H9 (cell line): ENCODE data around the gene PRKCA. TPM values are rescaled to one million over a fixed set of nuclear protein-coding genes. Genes with fewer than 3 reads are reported as not detected.

Experiments
- DNase-seq: peaks from one replicate; pipeline ENCODE4 v3.0.0-alpha.2; 2017
- H2AFZ ChIP-seq: one replicate; pipeline ENCODE4 v1.6.1; 2013; ENCODE audit warnings: mild to moderate bottlenecking, low read length, control low read depth, moderate library complexity
- H2AK5ac ChIP-seq: 2 replicates; pipeline ENCODE4 v1.6.1; 2013; ENCODE audit warnings: low read length, control low read depth, mixed read lengths; ENCODE audit not compliant: insufficient read length
- H2BK120ac ChIP-seq: one replicate; pipeline ENCODE4 v1.6.1; 2013; ENCODE audit warnings: low read depth, mild to moderate bottlenecking, low read length, control low read depth, inconsistent platforms; ENCODE audit not compliant: poor library complexity, severe bottlenecking
- H2BK12ac ChIP-seq: 2 replicates; pipeline ENCODE4 v1.6.1; 2013; ENCODE audit warnings: low read length, control low read depth, mixed read lengths, low read depth; ENCODE audit not compliant: insufficient read length
- H2BK15ac ChIP-seq: 2 replicates; pipeline ENCODE4 v1.6.1; 2013; ENCODE audit warnings: low read depth, low read length, control low read depth
- H2BK20ac ChIP-seq: one replicate; pipeline ENCODE4 v1.6.1; 2013; ENCODE audit warnings: low read depth, mild to moderate bottlenecking, low read length, control low read depth, inconsistent platforms; ENCODE audit not compliant: poor library complexity, severe bottlenecking
- H2BK5ac ChIP-seq: 2 replicates; pipeline ENCODE4 v1.6.1; 2013; ENCODE audit warnings: low read length, control low read depth, mixed read lengths; ENCODE audit not compliant: insufficient read length
- H3K14ac ChIP-seq: 2 replicates; pipeline ENCODE4 v1.6.1; 2013; ENCODE audit warnings: low read length, control low read depth; ENCODE audit not compliant: insufficient read depth
- H3K18ac ChIP-seq: 2 replicates; pipeline ENCODE4 v1.6.1; 2013; ENCODE audit warnings: low read depth, mild to moderate bottlenecking, mixed read lengths, low read length, control low read depth; ENCODE audit not compliant: insufficient read length
- H3K23ac ChIP-seq: 2 replicates; pipeline ENCODE4 v1.6.1; 2013; ENCODE audit warnings: low read length, control low read depth, mixed read lengths, low read depth; ENCODE audit not compliant: insufficient read length
- H3K23me2 ChIP-seq: 2 replicates; pipeline ENCODE4 v1.6.1; 2013; ENCODE audit warnings: low read depth, mild to moderate bottlenecking, mixed read lengths, low read length, control low read depth; ENCODE audit not compliant: insufficient read length, poor library complexity, severe bottlenecking
- H3K27ac ChIP-seq: 2 replicates; pipeline ENCODE4 v1.5.1; 2013; ENCODE audit warnings: low read length, control low read depth, mixed read lengths, low read depth; ENCODE audit not compliant: insufficient read length
- H3K27me3 ChIP-seq: 2 replicates; pipeline ENCODE4 v1.6.1; 2013; ENCODE audit warnings: low read length, control low read depth, inconsistent platforms; ENCODE audit not compliant: insufficient read depth
- H3K4ac ChIP-seq: 2 replicates; pipeline ENCODE4 v1.6.1; 2013; ENCODE audit warnings: low read depth, mild to moderate bottlenecking, control low read depth, inconsistent platforms, low read length, moderate library complexity
- H3K4me1 ChIP-seq: 2 replicates; pipeline ENCODE4 v1.6.1; 2013; ENCODE audit warnings: low read length, control low read depth, inconsistent platforms; ENCODE audit not compliant: insufficient read depth
- H3K4me2 ChIP-seq: 2 replicates; pipeline ENCODE4 v1.6.1; 2013; ENCODE audit warnings: low read length, control low read depth, mixed read lengths; ENCODE audit not compliant: insufficient read length, insufficient read depth
- H3K56ac ChIP-seq: 2 replicates; pipeline ENCODE4 v1.6.1; 2013; ENCODE audit warnings: low read depth, mild to moderate bottlenecking, mixed read lengths, low read length, control low read depth; ENCODE audit not compliant: insufficient read length
- H3K79me1 ChIP-seq: 2 replicates; pipeline ENCODE4 v1.6.1; 2013; ENCODE audit warnings: low read depth, mild to moderate bottlenecking, moderate library complexity, low read length, control low read depth, inconsistent platforms; ENCODE audit not compliant: insufficient read depth, poor library complexity, severe bottlenecking
- H3K79me2 ChIP-seq: 2 replicates; pipeline ENCODE4 v1.6.1; 2013; ENCODE audit warnings: low read length, control low read depth, inconsistent platforms; ENCODE audit not compliant: insufficient read depth
- H3K9ac ChIP-seq: 2 replicates; pipeline ENCODE4 v1.6.1; 2013; ENCODE audit warnings: low read length, control low read depth, mixed read lengths; ENCODE audit not compliant: insufficient read length; ENCODE audit errors: extremely low read depth
- H3K9me3 ChIP-seq: one replicate; pipeline ENCODE4 v1.6.1; 2013; ENCODE audit warnings: low read depth, low read length, inconsistent platforms; ENCODE audit not compliant: control insufficient read depth
- H3T11ph ChIP-seq: one replicate; pipeline ENCODE4 v1.6.1; 2013; ENCODE audit warnings: mild to moderate bottlenecking, low read length, control low read depth, inconsistent platforms
- H4K20me1 ChIP-seq: one replicate; pipeline ENCODE4 v1.6.1; 2013; ENCODE audit not compliant: control insufficient read depth, insufficient read length, insufficient read depth
- H4K5ac ChIP-seq: 2 replicates; pipeline ENCODE4 v1.6.1; 2013; ENCODE audit warnings: low read depth, mild to moderate bottlenecking, mixed read lengths, low read length, control low read depth; ENCODE audit not compliant: insufficient read length
- H4K8ac ChIP-seq: replicated peaks from 2 replicates; pipeline ENCODE4 v1.6.1; 2013; ENCODE audit warnings: low read length, control low read depth, mixed read lengths, low read depth; ENCODE audit not compliant: insufficient read length
- H4K91ac ChIP-seq: 2 replicates; pipeline ENCODE4 v1.6.1; 2013; ENCODE audit warnings: low read depth, mild to moderate bottlenecking, moderate library complexity, mixed read lengths, low read length, control low read depth; ENCODE audit not compliant: insufficient read length
- H3K27ac Mint-ChIP-seq, 3 experiments: 2 replicates in 2 of 3; 3 replicates in 1 of 3; pipeline ENCODE4 v1.8.0; 2020 to 2021; ENCODE audit warnings: mixed read lengths in 3 of 3, mild to moderate bottlenecking in 1 of 3, moderate library complexity in 1 of 3
- H3K27me3 Mint-ChIP-seq: 2 replicates; pipeline ENCODE4 v1.8.0; 2021; ENCODE audit warnings: low read depth, mild to moderate bottlenecking, moderate library complexity, mixed read lengths
- H3K36me3 Mint-ChIP-seq, 3 experiments: 2 replicates in 2 of 3; 3 replicates in 1 of 3; pipeline ENCODE4 v1.8.0; 2020 to 2021; ENCODE audit warnings: low read depth in 3 of 3, mixed read lengths in 3 of 3; ENCODE audit not compliant: insufficient read depth in 1 of 3
- H3K4me1 Mint-ChIP-seq, 2 experiments: 2 replicates each; pipeline ENCODE4 v1.8.0; 2020; ENCODE audit warnings: mixed read lengths in 2 of 2
- H3K4me3 Mint-ChIP-seq, 2 experiments: 2 replicates in 1 of 2; 3 replicates in 1 of 2; pipeline ENCODE4 v1.8.0; 2020 to 2021; ENCODE audit warnings: mild to moderate bottlenecking in 2 of 2, mixed read lengths in 2 of 2, moderate library complexity in 1 of 2
- H3K9me3 Mint-ChIP-seq, 2 experiments: 2 replicates in 1 of 2; 3 replicates in 1 of 2; pipeline ENCODE4 v1.8.0; 2020; ENCODE audit warnings: mild to moderate bottlenecking in 2 of 2, mixed read lengths in 2 of 2, moderate library complexity in 1 of 2
- CTCF ChIP-seq: fragments of 200-600 bp; sonication (generic); conservative IDR thresholded peaks from 3 replicates; pipeline ENCODE4 v1.8.0; 2021; ENCODE audit warnings: antibody characterized with exemption, mild to moderate bottlenecking
- WGBS: extraction: QIAGEN DNeasy Blood & Tissue Kit; methylation state at CpG from one replicate; pipeline ENCODE4 v1.1.7; 2013; ENCODE audit warnings: missing lambda C conversion rate, low lambda C conversion rate, mixed read lengths; ENCODE audit not compliant: insufficient read length; ENCODE audit errors: extremely low coverage; 5-methylcytosine and 5-hydroxymethylcytosine counted together
- total RNA-seq: library from RNA; stranded (reverse); gene quantifications from 2 replicates; pipeline ENCODE4 v1.2.1, GENCODE V29; 2021

The PRKCA gene
- total RNA-seq, 1 experiment from 2014 or later: 10.5 TPM

- H3K27ac ChIP-seq: no peak overlapping the region
- H3K4me2 ChIP-seq: no peak overlapping the region
- no peak overlapping the region for H3K4me3 Mint-ChIP-seq
Observed at GRCh38 chr17:66551839-66552238, 249.4 kb downstream of the PRKCA start.

More at GRCh38 chr17:66551839-66552238, 249.4 kb downstream of the PRKCA start:
- no peaks in the 10 kb centered on the region for H3K79me2 ChIP-seq
- no peak overlapping the region for H4K5ac ChIP-seq
- H3K9ac ChIP-seq: no peak overlapping the region
- no peaks in the 10 kb centered on the region for H3K23me2 ChIP-seq
- no peaks in the 10 kb centered on the region for H4K20me1 ChIP-seq
- no peak overlapping the region for H2BK15ac ChIP-seq
- H2BK20ac ChIP-seq: no peak overlapping the region
- no CpG with 5 or more reads among the region's 2 CpGs for WGBS
- Mint-ChIP-seq H3K4me1 (peaks cover 33 to 46% of the 10 kb centered on the region in 2 experiments), H3K27me3 (no peaks in the 10 kb centered on the region; the same call in 1 of the 2 replicates), H3K9me3 (peaks cover 0 to under 1% of the 10 kb centered on the region in 2 experiments; a peak in 2 of 5 replicates), H3K36me3 (peaks cover 0 to 4% (median 3%) of the 10 kb centered on the region in 3 experiments; a peak in 4 of 7 replicates), H3K27ac (no peak overlapping the region; a peak in 1 of 7 replicates)
- no peak overlapping the region for H2AFZ ChIP-seq
- H3K79me1 ChIP-seq: no peaks in the 10 kb centered on the region
- no peaks in the 10 kb centered on the region for H3K9me3 ChIP-seq
- no peak overlapping the region for H4K91ac ChIP-seq
- peaks cover 8% of the 10 kb centered on the region; the same call in 1 of the 2 replicates for H3K4me1 ChIP-seq
- no peak for DNase-seq
- no peak overlapping the region for H3K56ac ChIP-seq
- no peak overlapping the region for H3K4ac ChIP-seq
- no peak overlapping the region for H2AK5ac ChIP-seq
- H4K8ac ChIP-seq: no peak overlapping the region
- H3T11ph ChIP-seq: no peak overlapping the region
- no peak overlapping the region for H2BK120ac ChIP-seq
- H3K14ac ChIP-seq: no peak overlapping the region
- no peak overlapping the region for H3K18ac ChIP-seq
- TF ChIP-seq CTCF: no peak
- H2BK12ac ChIP-seq: no peak overlapping the region
- no peaks in the 10 kb centered on the region for H3K27me3 ChIP-seq
- no peak overlapping the region for H3K23ac ChIP-seq
- no peak overlapping the region for H2BK5ac ChIP-seq
